HG02870 (cell line): Measurements from ENCODE around the gene PID1.
"Not testable (repeated sequence)": the region's sequence is repeated elsewhere in the genome, so short reads cannot be mapped to it uniquely, and the experiment has no call there.

Experiments
- ATAC-seq: cut with Tn5 transposase; IDR thresholded peaks from one replicate; pipeline ENCODE4 v1.9.1; 2021; ENCODE audit warnings: mild to moderate bottlenecking, moderate library complexity; ENCODE audit not compliant: unreplicated experiment

The PID1 gene

DNA sequence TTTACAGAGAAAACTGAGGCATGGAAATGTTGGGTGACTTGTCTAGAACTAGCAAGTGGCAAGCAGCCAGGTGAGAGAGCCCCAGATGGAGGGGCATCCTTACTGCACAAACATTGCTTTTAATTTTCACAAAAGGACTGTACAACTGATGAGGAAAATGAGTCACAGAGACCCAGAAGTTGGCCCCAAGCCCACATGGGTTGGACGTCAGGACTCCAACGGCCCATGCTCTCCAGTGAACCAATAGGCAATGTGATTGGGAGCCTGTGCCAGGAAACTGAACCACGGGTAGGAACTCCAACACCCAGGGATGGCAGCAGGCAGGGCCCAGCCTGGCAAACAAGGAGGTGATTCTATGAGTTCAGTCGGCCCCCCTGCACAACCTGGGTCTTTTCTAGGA is 50.8 kb downstream of the PID1 start:
- ATAC-seq, result no peak

DNA sequence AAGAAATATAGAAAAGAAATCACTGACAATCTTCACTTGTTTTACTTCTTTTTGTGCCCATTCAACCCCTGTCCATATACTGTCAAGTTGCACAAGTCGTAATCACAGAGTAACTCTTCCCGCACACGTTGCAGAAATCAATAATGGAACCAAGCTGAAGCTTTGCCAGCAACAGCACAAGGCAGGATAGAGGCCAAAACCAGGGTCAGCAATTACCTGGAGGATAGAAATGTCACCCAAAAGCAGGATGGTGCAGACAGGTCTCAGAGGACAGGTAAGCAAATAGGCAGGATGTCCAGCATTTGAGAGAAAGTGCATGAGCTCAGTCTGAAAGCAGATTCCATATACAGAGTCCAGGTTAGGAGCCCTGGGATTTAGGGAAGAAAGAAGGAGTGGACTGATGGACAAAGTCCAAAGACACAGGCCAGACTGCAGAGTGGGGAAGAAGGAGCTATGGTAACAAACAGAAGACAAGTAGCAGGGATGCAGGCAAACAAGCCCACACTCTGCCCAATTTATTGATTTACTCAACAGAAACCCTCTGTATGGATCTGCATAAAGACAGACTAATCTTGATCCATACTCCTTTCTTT is 52.7 kb downstream of the PID1 start:
- no peak for ATAC-seq

DNA sequence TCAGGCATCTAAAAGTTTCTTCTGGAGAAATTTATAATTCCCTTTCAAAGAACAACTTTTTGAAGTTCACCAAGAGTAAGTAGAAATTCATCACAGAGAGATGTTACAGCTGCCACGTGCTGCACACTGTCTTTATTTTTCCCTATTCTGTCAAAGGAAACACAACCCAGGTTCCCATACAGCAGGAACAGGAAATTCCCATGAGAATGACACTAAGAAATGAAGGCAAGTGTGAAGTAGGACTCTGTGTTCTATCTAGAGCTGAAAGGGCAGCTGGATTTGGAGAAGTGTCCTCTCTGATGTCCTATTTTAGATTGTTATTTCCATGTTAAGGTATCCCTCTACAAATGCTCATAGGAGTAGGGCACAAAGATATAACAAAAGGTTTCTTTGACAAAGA is 58.8 kb downstream of the PID1 start:
- ATAC-seq, result no peak

DNA sequence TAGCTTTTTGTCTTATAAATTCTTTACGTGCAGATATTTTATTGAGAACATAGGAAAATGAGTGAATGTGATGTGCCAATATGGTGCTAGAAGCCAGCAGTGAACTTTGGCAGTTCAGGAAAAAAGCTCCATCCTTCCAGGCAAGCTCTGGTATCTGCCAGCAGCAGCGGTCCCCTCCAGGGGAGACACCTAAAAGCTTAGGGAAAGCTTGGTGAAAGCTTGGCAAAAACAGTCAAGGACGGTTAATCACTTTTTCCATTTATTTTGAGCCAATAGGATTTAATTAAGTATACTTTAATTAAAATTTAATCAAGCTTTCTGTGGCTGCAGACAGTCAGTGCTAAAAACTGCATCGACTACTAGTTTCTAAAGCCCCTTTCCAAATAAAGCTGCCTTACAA is 60.4 kb downstream of the PID1 start:
- no peak for ATAC-seq

DNA sequence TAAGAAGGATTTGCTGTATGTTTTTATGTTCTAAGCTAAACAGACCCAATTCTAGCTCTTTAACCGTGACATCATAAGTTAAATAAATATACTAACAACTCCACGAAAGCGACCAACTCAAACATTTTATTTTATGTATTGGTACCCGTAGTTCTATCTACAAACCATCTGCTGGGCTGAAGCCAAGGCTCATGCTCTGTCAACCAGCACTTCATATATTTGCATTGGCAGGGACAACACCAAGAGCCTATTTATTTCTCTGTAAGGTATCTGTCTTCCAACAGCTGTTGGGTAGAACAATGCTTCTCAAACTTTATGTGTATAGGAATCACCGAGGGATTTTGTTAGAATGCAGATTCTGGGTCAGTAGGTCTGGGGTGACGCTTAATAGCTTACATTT is 64.5 kb downstream of the PID1 start:
- ATAC-seq, result no peak

DNA sequence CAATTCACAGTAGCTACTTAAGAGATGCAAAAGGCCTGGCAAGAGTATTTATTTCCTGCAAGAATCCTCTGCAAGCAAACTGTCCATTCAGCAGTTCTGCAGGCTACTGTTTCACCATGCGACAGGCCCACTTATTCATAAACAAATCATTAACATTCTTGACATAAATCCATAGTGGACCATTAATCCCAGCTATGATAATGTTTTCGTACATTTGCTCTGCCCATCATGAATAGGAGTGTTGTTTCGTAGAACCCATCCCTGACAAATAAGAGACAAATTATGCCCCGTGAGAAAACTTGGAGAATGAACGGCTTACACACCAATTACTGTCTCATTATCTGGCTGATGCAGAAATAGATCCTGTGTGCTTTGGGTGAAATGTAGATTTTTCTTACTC is 65.4 kb downstream of the PID1 start:
- no peak for ATAC-seq

DNA sequence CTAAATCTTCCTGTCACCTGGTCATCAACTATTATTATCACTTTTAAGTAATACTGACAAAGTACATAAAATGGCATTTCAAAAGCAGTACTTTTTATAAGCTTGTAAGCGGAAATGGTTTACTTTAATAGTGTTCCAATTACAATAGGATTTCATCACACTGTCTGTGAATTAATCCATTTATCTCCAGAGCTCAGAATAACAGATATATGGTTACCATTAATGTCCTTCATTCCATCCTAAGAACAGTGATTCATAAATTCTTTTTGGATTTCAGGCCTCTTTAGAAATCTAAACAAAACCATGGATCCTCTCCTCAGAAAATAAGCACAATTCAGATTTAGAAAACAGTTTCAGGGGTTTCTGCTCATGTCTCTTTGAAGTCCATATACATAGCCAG is 68.4 kb downstream of the PID1 start:
- ATAC-seq, result no peak

DNA sequence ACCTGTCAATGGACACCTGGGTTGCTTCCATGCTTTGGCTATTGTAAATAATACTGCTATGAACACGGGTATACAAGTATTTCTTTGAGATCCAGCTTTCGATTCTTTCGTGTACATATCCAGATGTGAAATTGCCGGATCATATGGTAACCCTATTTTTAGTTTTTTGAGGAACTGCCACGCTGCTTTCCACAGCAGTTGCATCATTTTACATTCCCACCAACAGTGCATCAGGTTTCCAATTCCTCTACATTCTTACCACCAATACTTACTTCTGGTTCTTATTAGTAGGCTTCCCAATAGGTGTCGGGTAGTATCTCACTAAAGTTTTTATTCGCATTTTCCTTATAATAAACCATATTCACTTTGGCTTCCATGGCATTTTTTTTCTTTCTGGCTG is 69.6 kb downstream of the PID1 start:
- ATAC-seq, result no peak

DNA sequence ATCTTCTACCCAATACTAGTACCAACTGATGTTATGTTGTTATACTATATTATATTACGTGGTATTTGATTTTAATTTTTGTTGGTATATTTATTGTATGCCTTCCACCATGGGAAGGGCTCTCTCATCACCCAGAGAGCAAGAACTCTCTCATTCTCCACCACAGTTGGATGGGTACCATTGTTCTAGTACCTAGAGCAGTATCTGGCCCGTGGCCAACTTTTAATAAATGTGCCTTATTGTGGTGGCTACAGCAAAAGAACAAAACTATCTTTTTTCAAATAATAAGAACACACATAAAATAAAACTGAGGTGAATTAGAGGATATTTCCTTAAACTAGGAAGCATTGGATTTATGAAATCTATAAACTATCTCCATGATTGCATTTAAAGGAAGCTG is 71.8 kb downstream of the PID1 start:
- ATAC-seq, result no peak

DNA sequence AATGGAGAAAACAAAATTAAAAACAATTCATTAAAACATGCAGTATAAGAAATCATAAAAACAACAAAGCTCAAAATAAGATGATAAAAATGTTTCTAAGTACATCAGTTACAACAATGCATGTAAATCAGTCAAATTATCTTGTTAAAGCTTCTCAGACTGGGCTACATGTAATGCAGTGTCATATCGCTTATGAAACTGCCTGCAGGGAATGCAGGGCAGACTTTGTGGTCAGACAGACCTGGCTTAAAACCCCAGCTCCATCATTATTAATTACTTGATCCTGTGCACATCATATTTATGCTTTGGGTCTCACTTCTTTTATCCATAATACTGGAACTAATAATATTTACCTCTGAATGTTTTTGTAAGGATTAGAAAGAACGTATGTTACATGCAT is 74.6 kb downstream of the PID1 start:
- ATAC-seq, result no peak

DNA sequence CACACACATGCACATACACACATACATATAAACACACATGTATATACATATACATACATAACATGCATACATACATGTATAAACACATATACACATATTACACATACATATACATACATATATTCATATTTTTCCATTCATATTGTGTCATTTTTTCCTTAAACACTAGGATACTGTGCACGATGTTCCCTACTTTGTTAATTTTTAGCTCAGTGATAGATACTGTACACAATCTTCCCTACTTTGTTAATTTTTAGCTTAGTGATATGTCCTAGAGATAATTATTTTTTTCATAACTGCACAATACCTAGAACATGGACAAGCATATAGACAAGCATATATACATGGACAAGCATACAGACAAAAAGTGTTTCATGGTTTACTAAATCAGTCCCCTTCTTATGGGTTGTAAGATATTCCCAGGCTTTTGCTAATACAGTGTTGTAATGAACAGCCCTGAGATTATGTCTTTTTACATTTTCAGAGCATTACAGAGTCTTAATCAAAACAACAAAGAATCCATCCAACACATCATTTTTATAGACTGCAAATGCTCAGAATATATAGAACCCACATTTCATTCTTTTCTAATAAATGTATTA is 75.6 kb downstream of the PID1 start:
- no peak for ATAC-seq

DNA sequence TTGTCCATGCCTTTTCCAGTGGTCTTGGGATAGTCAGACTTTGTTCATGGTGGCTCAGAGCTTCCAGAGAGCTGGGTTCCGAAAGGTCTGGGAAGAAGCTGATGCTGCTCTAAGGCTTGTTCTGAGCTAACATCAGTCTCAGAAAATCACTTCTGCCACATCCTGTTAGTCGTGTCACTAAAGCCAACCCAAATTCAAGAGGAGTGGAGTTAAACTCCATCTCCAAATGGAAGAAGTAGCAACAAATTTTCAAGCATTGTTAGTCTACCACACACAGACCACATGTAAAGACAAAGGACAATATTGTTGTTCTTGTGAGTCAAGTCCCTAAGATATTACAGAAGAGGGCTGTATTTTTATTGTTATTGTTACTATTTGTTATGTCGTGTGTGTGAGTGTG is 77.8 kb downstream of the PID1 start:
- ATAC-seq, result no peak

DNA sequence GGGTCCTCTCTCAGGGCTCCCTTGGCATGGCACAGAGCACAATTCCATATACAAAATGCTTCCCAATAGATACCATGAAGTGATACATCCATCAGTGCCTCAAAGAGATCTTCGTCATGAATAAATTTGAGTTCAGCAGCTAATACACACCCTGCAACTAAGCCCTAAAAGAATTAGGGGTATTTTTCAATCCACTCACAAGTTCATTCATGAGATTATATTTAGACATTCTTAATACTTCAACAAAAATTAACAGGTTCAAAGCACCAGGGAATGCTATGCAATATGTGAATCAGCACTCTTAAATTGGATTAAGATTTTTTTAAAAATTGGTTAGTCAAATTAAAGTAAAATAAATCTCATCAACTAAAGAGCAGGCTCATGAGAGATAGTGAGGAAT is 79.7 kb downstream of the PID1 start:
- no peak for ATAC-seq

DNA sequence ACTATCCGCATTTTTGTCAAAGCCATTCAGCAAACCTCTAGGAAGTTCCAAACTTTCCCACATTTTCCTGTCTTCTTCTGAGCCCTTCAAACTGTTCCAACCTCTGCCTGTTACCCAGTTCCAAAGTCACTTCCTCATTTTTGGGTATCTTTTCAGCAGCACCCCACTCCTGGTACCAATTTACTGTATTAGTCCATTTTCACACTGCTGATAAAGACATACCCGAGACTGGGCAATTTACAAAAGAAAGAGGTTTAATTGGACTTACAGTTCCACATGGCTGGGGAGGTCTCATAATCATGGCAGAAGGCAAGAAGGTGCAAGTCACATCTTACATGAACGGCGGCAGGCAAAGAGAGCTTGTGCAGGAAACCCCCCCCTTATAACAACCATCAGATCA is 84.0 kb downstream of the PID1 start:
- ATAC-seq, result not testable (repeated sequence)

DNA sequence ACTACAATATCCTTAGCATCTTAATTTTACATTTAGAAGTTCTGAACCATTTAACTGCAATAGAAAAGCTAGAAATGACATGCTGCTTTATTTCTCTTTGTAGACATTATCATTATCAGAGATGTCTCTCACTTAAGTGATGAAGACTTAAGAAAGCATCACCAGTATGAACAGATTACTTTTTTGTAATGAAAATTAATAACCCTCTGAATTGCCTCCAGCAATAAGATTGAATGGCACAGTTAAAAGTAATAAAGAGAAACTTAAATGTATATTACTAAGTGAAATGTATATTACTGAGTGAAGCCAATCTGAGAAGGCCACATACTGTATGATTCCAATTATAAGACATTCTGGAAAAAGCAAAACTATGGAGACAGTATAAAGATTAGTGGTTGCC is 89.4 kb downstream of the PID1 start:
- no peak for ATAC-seq

DNA sequence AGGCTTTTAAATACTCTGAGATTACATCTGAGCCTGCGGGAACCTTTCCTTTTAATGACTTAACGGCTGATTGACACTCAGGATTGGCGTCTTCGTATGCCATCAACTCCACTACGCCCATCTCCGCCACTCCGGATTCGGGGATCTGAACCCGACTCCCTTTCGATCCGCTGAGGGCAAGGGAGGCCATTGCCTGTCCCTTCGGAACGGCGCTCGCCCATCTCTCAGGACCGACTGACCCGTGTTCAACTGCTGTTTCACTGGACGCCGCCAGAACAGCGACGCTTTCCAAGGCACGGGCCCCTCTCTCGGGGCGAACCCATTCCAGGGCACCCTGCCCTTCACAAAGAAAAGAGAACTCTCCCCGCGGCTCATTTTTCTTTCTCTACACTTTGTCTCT is 90.4 kb downstream of the PID1 start:
- ATAC-seq, result no peak

DNA sequence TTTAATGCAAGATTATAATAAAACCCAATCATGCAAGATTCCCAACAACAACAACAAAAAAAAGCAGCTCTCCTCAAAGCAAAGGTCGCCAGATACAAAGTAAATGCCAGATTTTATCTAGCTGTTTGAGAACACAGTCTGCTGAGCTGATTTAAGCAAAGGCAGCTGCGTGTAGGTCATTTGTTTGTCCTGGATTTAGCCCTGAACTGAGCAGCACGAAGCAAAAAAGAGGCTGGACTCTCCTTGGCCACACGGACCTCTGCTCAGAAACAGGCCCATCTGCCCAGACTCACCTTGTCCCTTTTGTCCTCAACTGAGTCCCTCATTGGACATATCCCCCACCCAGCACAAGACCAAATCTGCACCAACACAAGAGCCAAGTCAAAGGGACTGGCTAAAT is 91.5 kb downstream of the PID1 start:
- no peak for ATAC-seq

DNA sequence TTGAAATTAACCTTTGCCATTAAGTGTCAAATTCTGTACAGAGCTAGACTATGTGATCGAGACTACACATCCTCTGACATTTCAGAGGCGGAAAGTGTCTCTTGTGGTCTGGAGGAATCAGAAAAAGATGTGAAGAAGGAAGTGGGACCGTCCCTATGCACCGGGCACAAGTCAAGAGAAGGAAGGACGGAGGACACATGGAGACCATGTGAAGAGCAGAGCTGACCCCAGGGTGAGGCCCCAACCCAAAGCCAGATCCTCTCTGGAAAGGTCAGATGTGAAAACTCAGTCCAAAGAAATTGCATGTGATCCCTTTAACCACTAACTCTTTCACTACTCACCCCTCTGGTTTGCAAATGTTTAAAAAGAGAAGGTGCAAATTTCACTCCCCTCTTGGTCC is 92.4 kb downstream of the PID1 start:
- no peak for ATAC-seq

DNA sequence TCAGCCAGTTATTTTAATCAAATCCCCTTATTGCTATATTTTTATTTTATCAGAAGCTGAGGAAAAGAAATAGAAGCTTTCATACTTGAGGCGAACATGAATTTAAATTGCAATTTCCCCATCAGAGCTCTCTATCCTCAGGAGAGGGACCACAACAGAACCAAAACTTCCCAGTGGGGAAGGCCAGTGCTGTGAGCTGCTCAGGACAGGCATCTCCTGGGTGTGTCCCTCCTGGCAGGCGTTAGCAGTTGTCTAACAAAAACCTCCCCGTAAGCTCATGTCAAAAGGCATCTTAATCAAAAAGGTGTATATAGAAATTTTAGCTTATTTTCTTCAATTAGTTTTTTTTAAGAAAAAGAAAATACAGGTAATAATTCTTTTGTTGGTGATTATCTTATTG is 93.0 kb downstream of the PID1 start:
- no peak for ATAC-seq

DNA sequence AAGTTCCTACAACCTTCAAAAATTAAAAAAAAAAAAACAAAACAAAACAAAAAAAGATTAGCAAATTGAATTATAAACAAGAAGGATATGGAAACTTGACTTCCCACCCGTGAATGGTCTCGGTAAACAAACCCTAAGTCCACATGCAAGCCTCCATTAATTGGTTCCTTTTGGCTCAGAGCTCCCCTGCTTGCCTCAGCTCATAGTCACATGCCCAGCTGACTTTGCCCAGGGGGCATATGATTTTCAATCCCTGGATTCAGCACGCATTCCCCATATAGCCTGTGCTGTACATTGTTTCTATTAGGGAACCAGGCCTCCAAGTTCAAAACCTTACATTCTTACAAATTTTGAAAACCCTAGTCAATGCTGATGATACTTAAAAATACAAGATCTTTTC is 95.0 kb downstream of the PID1 start:
- ATAC-seq, result no peak

DNA sequence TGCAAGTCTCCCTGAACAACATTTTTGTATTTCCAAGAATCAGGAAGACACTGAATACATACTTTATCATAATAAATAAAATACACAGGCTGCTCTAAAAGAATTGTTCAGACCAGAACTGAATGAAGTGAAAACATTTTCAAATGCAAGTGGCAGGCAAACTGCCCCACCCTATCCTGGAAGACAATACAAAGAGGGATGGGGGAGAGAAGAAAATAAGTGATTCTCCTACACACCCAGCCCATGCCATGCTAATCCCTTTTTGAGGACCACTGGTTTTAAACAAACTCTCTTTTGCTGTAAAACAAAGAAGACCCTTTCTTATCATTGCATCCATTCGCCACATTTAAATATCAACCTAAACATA is 95.6 kb downstream of the PID1 start:
- no peak for ATAC-seq

DNA sequence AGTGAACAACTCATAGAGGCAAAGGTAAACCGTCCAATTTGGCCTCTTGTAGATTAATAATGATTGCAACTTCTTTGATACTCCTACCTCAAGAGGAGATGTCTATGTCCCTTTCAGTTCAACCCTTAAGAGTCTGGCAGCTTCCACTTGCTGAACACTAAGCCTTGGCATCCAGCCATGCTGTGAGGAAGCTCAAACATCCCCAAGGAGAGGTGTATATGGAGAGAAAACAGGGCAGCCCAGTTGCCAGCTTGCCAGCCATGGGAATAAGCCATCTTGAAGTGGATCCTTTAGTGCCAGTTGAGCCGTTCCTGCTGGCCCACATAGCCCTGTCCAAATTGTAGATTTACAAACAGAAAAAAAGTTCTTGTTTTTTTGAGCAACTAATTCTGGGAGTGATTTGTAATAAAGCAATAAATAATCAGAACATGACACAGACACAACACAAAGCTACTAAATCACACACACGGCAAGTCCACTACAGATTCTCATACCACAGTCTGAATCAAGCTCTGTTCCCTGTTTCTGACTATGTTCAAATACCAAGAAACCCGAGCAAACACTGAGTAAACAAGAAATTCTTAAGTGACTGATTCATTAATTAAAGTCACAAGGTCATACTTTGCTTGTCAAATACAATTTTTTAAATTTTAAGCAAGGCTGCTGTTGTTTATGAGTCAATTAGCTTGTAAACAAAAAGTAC is 96.1 kb downstream of the PID1 start:
- no peak for ATAC-seq

DNA sequence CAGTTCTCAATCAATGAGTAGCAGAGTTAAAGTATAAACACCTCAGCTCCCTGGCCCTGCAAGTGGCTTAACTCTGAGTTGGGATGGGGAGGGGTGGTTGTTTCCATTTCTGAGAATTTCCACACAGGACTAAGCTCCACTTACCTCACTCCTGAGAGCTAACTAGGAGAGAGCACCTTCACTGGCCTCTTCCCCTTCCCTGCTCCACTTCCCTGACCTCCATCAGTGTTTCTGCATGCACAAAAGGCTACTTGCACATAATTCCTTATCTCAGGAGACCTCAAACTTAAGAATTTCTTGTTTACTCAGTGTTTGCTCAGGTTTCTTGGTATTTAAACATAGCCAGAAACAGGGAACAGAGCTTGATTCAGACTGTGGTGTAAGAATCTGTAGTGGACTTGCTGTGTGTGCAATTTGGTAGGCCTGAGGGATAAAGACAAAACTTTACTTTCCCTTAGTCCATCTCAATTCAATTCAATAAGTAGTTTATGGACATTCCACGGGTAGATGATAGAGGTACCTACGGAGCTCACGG is 97.2 kb downstream of the PID1 start:
- ATAC-seq, result no peak
